Neural crest cell (in vitro differentiated cells): ENCODE measurements around the gene PRKD2. TPM values are rescaled to one million over a fixed set of nuclear protein-coding genes. Genes with fewer than 3 reads are reported as not detected.
"Not testable (repeated sequence)": the region's sequence is repeated elsewhere in the genome, so short reads cannot be mapped to it uniquely, and the experiment has no call there.

Experiments
- DNase-seq: peaks from one replicate; pipeline ENCODE4 v3.0.0; 2021; ENCODE audit warnings: low read depth, mixed read lengths, low spot score
- H3K27ac Mint-ChIP-seq: one replicate; pipeline ENCODE4 v1.8.0; 2021; ENCODE audit warnings: mild to moderate bottlenecking, mixed read lengths; ENCODE audit not compliant: unreplicated experiment
- H3K27me3 Mint-ChIP-seq: 2 replicates; pipeline ENCODE4 v1.8.0; 2021; ENCODE audit warnings: low read depth, mild to moderate bottlenecking, mixed read lengths
- H3K36me3 Mint-ChIP-seq: 2 replicates; pipeline ENCODE4 v1.8.0; 2021; ENCODE audit warnings: low read depth, mild to moderate bottlenecking, mixed read lengths
- H3K4me1 Mint-ChIP-seq: 2 replicates; pipeline ENCODE4 v1.8.0; 2021; ENCODE audit warnings: mixed read lengths
- H3K4me3 Mint-ChIP-seq: one replicate; pipeline ENCODE4 v1.8.0; 2021; ENCODE audit warnings: mild to moderate bottlenecking, mixed read lengths
- H3K9me3 Mint-ChIP-seq: 2 replicates; pipeline ENCODE4 v1.8.0; 2021; ENCODE audit warnings: mixed read lengths
- total RNA-seq: library from RNA; stranded (reverse); gene quantifications from 2 replicates; pipeline ENCODE4 v1.2.1, GENCODE V29; 2021
- TF ChIP-seq, protein P1 (sequence below): fragments of 200-600 bp; sonication (generic); conservative IDR thresholded peaks from 2 replicates; pipeline ENCODE4 v1.5.0; 2021; ENCODE audit warnings: antibody characterized with exemption, mild to moderate bottlenecking

The PRKD2 gene
- total RNA-seq, 1 donor from 2014 or later = 55.5 TPM

DNA sequence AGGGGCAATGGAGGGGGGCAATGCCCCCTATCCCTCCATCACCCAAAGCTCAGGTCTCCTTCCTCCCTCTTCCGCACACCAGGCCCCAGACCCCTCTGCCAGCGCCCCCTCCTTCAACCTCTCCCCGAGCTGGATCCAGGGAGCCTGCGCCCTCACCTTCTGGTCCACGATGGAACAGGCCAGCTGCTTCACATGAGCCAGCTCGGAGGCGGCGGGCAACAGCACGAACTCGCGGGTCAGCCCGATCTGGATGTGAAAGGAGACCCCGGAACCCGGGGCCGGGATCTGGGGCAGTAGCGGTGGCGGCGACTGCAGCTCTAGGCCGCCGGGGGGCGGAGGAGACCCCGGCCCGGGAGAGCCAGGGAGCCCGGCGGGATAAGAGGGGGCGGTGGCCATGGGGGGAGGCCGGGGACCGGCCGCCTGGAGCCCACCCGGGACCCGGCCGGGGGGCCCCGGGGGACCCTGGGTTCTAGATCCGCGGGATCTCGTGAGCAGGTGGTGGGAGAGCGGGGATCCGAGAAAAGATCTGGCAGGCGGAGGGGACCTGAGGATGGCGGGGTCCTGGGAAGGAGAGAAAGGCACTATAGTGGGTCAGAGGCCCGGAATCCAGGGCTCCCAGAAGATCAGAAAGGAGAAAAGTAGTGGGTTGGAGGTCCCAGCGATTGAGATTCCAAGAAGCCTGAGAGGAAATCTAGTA lies 791 bp downstream of the PRKD2 start:
- Mint-ChIP-seq H3K4me3 (peak overlapping the region; percentile 96), H3K36me3 (no peaks in the 10 kb centered on the region)

DNA sequence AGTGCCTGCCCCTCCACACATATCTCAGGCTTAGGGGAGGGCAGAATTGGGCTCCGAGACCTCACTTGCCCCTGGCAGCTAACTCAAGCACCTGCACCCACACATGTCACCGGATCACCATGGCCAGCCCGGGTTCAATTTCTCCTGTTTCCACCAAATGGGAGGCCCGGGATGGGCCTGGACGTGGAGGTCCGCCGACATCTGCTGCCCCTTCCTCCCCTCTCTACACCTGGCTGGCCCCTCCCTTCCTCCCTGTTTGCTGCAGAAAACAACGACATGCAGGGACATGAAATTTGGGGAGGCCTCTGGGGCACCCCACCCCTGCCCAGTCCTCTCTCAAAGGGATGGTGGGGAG lies 1.3 kb downstream of the PRKD2 start:
- Mint-ChIP-seq H3K4me1 (peaks cover 40% of the 10 kb centered on the region), H3K4me3 (peak overlapping the region; percentile 96), H3K27me3 (peaks cover 2% of the 10 kb centered on the region), H3K36me3 (no peaks in the 10 kb centered on the region), H3K9me3 (no peaks in the 10 kb centered on the region), H3K27ac (no peak overlapping the region)
- no peak for DNase-seq
- TF ChIP-seq, protein P1, sequence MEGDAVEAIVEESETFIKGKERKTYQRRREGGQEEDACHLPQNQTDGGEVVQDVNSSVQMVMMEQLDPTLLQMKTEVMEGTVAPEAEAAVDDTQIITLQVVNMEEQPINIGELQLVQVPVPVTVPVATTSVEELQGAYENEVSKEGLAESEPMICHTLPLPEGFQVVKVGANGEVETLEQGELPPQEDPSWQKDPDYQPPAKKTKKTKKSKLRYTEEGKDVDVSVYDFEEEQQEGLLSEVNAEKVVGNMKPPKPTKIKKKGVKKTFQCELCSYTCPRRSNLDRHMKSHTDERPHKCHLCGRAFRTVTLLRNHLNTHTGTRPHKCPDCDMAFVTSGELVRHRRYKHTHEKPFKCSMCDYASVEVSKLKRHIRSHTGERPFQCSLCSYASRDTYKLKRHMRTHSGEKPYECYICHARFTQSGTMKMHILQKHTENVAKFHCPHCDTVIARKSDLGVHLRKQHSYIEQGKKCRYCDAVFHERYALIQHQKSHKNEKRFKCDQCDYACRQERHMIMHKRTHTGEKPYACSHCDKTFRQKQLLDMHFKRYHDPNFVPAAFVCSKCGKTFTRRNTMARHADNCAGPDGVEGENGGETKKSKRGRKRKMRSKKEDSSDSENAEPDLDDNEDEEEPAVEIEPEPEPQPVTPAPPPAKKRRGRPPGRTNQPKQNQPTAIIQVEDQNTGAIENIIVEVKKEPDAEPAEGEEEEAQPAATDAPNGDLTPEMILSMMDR = no peak

More for the DNA sequence above, 791 bp downstream of the PRKD2 start:
- peaks cover 40% of the 10 kb centered on the region for H3K4me1 Mint-ChIP-seq
- peaks cover 2% of the 10 kb centered on the region for H3K27me3 Mint-ChIP-seq
- H3K9me3 Mint-ChIP-seq = no peaks in the 10 kb centered on the region
- H3K27ac Mint-ChIP-seq = peak overlapping the region; percentile 91
- DNase-seq = peak; percentile 51
- TF ChIP-seq, protein P1 = peak; percentile 52

DNA sequence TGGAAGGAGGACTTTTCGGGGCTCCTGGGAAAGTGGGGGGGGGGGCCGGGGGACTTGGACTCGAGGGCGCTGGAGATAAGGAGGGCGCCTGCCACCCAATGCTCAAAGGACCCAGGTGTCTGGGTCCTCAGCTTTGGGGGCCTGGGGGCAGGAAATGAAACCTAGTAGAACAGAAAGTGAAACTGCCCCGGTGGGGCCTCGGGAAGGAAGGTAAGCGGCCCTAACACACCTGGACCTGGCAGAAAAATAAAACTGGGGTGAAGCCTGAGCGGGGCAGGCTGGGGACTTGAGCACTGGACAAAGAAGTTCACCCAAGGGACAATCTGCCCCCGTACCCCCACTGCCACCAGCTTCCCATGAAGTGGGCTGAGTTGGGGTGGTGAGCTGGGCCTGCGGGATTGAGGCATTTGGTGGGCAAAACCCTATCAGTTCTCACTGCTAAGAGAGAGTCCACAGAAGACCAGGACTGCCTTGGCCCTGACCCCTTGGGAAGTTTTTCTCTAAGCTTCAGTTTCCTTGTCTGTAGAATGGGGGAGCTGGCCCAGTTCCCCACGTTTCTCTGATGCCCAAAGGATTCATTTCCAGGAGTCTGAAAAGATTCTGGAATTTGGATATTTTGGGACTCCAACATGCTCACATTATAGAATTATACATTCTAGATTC lies 2.3 kb downstream of the PRKD2 start:
- Mint-ChIP-seq H3K27ac (no peak overlapping the region), H3K36me3 (peaks cover 3% of the 10 kb centered on the region), H3K9me3 (no peaks in the 10 kb centered on the region), H3K4me3 (peak overlapping the region; percentile 96), H3K4me1 (peaks cover 40% of the 10 kb centered on the region), H3K27me3 (peaks cover 2% of the 10 kb centered on the region)
- DNase-seq = no peak
- TF ChIP-seq, protein P1 = no peak

DNA sequence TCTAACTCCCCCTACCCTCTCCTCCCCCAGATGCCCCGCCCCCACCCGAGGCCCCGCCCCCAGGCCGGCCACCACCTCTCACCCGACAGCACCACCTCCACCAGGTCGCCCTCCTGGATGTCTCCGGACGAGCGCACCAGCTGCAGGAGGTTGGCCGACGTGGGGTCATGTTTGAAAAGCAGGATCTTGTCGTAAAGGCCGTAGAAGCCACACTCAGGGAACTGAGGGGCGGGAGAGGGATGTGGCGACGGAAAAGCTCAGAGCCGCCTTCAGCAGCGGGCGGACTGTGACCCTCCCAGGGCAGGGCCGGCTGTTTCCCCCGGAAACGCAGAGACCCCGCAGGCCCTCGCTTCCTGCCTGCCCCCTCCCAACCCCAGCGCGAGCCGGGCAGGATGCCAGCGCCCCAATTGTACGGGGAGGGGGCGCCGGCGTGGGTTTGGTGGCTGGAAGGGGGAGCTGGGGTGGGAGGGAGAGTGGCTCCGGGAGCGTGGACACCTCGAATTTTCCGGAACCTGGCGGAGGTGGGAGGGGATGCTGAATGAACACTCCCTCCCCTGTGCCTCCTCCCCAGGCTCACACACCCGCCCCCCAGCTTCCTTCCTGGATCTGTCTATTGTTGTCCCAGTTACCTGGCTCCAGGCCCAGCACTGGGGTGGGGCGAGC lies 3.0 kb downstream of the PRKD2 start:
- TF ChIP-seq, protein P1 = no peak
- H3K27me3 Mint-ChIP-seq = peaks cover 2% of the 10 kb centered on the region
- H3K27ac Mint-ChIP-seq = peak overlapping the region; percentile 35
- H3K4me3 Mint-ChIP-seq = peak overlapping the region; percentile 87
- DNase-seq = peak; percentile 50
- peaks cover 40% of the 10 kb centered on the region for H3K4me1 Mint-ChIP-seq
- H3K9me3 Mint-ChIP-seq = no peaks in the 10 kb centered on the region
- peaks cover 3% of the 10 kb centered on the region for H3K36me3 Mint-ChIP-seq

DNA sequence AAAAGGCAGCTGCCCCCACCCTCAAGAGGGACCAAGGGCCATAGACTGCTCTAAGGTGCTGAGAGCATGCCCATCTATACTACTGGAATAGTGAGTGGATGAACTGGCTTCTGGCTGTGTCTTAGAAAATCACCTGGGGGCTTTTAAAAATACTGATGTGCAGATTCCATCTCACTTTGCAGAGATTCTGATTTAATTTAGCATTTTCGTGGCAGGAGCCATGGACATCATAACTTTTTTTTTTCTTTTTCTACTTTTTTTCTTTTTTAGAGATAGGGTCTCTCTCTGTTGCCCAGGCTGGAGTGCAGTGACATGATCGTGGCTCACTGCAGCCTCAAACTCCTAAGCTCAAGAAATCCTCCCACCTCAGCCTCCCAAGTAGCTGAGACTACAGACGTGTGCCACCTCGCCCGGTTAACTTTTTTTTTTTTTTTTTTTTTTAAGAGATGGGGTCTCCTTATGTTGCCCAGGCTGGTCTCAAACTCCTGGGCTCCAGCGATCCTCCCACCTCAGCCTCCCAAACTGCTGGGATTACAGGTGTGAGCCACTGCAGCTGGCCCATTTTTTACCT lies 4.1 kb downstream of the PRKD2 start:
- not testable (repeated sequence) for H3K27ac Mint-ChIP-seq, H3K9me3 Mint-ChIP-seq, H3K27me3 Mint-ChIP-seq, DNase-seq, H3K36me3 Mint-ChIP-seq
- H3K4me3 Mint-ChIP-seq = peak overlapping the region; percentile 87
- H3K4me1 Mint-ChIP-seq = peaks cover 35% of the 10 kb centered on the region
